ENCODE measurements around the gene BMI1.

BMI1 gene

DNA sequence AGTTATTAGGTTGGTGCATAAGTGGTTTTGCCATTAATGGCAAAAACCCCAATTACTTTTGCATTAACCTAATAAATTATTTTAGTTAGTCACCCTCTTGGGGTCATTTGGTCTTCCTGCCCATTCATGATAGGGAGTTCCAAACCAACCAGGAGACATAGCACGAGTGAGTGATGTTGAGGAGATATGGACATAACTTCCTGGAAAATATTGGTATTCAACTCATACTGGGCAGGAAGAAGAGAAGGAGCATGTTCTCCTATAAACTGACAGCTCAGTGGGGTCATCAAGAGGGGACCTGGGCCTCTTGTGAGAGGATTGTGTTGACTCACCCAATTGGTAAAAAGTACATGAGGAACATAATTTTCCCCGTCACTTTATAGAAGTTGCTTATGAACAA is 48.1 kb downstream of the BMI1 start:
- no peak for DNase-seq

DNA sequence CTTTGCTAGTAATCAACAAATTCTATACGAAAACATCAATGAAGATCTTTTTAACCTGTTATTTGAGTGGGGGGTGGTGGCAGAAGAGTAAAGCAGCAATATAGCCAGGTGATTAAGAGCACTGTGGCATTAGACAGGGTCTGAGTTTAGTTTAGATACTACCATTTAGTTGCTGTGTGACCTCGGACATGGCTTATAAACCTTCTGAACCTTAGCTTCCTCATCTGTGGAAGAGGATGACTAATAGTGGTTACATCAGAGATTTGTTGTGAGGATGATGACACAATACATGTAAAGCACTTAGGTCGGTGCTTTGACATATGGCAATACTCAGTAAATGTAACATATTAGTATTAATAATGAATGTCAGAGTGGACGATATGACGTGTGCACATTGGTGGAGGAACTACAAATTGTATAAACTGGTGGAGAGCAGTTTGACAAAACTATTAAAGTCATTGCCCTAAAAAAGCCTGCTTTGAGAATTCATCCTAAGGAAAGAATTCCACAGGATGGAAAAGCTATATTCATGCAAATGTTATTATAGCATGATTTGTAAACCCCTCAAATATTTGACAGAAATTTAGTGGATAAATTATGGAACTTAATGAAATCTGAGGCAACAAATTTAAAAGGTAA is 48.7 kb downstream of the BMI1 start:
- peak; percentile 65 to 75 for DNase-seq

DNA sequence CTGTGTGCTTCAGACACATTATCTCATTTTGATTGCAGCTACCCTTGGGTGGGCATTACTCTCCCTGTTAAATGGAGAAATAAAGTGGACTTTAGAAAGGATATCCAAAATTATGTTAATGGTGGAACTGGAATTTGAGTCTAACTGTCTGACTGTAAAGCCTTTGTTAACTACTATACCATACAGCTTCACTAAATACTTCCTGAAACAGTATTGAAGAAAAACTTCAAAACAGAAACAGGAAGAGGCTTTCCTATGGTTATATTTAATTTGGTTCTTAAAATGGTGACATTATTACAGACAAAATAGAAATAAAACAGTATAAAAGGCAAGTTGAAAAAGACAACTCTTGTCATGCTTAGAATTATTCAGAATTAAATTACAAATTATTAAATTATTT is 49.4 kb downstream of the BMI1 start:
- peak; percentile 16 to 26 for DNase-seq

DNA sequence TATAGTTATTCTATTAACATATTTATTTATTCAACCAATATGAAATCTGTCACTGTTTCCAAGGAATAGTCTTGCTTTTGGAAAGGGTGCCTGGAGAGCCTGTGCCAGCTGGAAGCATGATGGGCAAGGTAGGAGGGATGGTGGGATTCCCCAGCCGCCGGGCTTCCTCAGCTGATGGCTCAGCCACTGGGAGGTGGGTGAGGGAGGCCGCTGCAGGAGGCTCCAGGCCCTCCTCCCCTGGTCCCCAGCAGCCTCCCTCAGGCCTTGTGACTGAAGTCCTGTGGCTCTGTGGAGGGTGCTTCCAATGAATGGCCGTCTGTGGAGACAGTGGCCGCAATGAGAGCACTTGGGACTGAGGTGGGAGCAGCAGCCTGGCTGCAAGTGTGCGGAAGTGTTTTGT is 51.4 kb downstream of the BMI1 start:
- no peak for DNase-seq

DNA sequence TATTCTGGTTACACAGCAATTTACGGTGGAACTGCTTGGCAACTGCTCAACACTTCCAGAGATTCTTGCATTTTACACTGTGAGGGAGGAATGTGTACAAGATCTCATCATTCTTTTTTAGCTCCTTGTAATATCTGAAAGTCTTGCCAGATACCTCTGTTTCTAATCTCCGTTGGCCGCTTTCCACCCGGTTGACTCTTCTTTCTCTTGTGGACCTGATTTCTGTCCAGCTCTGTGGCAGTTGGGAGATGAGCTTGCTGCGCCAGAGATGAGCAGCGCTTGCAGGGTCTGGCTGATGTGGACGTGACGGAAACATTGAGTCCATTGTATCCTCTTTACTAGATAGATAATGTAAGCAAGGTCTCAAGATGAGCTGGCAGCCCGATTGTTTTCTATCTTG is 52.0 kb downstream of the BMI1 start:
- no peak for DNase-seq

DNA sequence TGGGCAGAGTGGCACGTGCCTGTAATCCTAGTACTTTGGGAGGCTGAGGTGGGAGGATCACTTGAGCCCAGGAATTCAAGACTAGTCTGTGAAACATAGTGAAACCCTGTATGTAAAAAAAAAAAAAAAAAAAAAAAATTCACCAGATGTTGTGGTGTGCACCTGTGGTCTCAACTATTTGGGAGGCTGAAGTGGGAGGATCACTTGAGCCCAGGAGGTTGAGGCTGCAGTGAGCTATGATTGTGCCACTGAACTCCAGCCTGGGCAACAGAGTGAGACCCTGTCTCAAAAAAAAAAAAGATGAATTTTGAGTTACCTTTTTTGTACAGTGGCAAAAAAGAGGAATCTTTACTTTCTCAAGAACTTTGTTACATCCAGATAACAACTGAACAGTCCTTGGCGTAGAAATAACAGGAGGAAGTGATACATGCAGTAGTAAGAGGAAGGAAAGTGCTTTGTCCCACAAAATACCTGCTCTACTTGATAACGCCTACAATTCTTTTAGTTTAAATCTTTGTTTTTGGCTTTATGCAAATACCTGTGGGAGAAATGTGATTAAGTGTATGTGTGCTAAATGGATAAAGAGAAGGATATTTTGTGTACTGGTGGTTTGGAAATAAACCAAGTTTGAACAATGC is 53.7 kb downstream of the BMI1 start:
- peak; percentile 35 to 61 for DNase-seq

DNA sequence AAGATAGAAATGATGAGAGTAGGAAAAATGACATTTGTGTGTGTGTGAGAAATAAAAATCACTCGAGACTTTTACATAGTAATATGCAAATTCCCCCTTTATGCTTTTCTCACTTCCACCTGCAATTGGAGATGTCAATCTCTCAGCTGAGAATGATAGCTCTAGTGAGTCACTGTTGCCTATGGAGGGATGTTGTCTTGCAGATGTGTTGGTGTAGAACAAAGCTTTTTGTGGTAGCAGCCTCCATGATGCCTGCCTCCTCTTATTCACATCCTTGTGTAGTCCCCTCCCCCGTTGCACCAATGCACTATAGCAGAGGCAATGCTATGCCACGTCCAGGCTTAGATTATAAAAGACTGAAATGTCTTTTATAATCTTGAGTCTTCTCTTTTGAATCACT is 58.2 kb downstream of the BMI1 start:
- DNase-seq: no peak
